Ishikawa (cell line): ENCODE measurements around the gene RANBP17.
A peak's percentile ranks its signal among the peaks of the same experiment; 100 is the strongest.

Experiments
- CEBPB ChIP-seq: IDR thresholded peaks from 2 replicates; pipeline ENCODE4 v1.6.1; 2012
- CREB1 ChIP-seq: IDR thresholded peaks from 2 replicates; pipeline ENCODE4 v1.6.1; 2012; ENCODE audit warnings: low read depth
- EGR1 ChIP-seq: IDR thresholded peaks from 2 replicates; pipeline ENCODE4 v1.6.1; 2012
- EP300 ChIP-seq: IDR thresholded peaks from 2 replicates; pipeline ENCODE4 v1.6.1; 2012; ENCODE audit warnings: borderline replicate concordance
- FOXM1 ChIP-seq: IDR thresholded peaks from 2 replicates; pipeline ENCODE4 v1.6.1; 2012; ENCODE audit warnings: low read depth, borderline replicate concordance
- NFIC ChIP-seq: IDR thresholded peaks from 2 replicates; pipeline ENCODE4 v1.6.1; 2012
- RAD21 ChIP-seq: IDR thresholded peaks from 2 replicates; pipeline ENCODE4 v1.6.1; 2012; ENCODE audit warnings: low read depth
- TAF1 ChIP-seq: IDR thresholded peaks from 2 replicates; pipeline ENCODE4 v1.6.1; 2012; ENCODE audit warnings: low read depth, mild to moderate bottlenecking
- TCF12 ChIP-seq: IDR thresholded peaks from 2 replicates; pipeline ENCODE4 v1.6.1; 2012; ENCODE audit warnings: low read depth
- TEAD4 ChIP-seq: IDR thresholded peaks from 2 replicates; pipeline ENCODE4 v1.6.1; 2012
- YY1 ChIP-seq: IDR thresholded peaks from 2 replicates; pipeline ENCODE4 v1.6.1; 2012; ENCODE audit warnings: low read depth
- ZBTB7A ChIP-seq: IDR thresholded peaks from 2 replicates; pipeline ENCODE4 v1.6.1; 2012; ENCODE audit warnings: low read depth
- TF ChIP-seq, protein P1 (sequence below): IDR thresholded peaks from 2 replicates; pipeline ENCODE4 v1.6.1; 2012
- TF ChIP-seq, protein P2 (sequence below): IDR thresholded peaks from 2 replicates; pipeline ENCODE4 v1.6.1; 2012; ENCODE audit warnings: low read depth, mild to moderate bottlenecking
- TF ChIP-seq, protein P3 (sequence below): IDR thresholded peaks from 2 replicates; pipeline ENCODE4 v1.6.1; 2012

RANBP17 gene

DNA sequence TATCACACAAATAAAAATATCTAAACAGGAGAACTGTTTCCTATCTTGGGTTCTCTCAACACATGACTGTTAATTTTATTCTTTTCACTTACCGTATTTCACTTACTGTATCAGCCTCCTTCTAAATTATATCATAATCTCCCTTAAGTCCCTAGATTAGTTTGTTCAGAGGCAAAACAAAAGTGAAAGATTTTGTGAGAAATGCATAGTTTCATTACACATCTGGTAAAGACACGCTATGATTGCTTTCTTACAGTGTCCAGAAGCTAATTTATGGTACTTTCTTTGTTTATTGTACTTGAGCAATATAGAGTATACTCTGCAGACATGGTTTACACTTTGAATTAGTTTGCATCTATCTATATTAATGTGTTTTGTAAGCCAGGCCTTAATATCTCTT, 287.5 kb downstream of the RANBP17 start:
- TF ChIP-seq, protein P1, sequence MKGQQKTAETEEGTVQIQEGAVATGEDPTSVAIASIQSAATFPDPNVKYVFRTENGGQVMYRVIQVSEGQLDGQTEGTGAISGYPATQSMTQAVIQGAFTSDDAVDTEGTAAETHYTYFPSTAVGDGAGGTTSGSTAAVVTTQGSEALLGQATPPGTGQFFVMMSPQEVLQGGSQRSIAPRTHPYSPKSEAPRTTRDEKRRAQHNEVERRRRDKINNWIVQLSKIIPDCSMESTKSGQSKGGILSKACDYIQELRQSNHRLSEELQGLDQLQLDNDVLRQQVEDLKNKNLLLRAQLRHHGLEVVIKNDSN = no peak
- TF ChIP-seq RAD21 = no peak
- no peak for TF ChIP-seq TCF12
- no peak for TF ChIP-seq CEBPB
- no peak for TF ChIP-seq YY1
- no peak for TF ChIP-seq TEAD4

DNA sequence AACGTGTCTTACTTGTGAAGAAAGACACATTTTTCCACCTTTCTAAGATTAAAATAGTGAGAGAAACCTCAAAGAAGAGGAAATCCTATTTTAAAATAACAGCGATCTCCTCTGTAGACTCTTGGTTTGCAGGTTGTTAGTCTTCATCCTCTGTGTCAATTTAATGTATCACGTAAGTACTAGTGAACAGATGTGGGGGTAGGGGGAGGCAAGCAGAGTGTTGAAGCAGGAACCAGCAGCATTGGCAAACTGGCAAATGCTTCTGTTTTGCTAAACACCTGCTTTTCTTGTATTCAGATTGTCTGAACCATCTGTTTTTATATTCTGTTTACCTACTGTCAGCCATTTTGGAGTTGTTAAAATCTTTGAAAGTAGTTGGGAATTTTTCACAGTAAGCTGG, 288.0 kb downstream of the RANBP17 start:
- no peak for TF ChIP-seq TCF12
- TF ChIP-seq, protein P1 = no peak
- TF ChIP-seq, protein P2, sequence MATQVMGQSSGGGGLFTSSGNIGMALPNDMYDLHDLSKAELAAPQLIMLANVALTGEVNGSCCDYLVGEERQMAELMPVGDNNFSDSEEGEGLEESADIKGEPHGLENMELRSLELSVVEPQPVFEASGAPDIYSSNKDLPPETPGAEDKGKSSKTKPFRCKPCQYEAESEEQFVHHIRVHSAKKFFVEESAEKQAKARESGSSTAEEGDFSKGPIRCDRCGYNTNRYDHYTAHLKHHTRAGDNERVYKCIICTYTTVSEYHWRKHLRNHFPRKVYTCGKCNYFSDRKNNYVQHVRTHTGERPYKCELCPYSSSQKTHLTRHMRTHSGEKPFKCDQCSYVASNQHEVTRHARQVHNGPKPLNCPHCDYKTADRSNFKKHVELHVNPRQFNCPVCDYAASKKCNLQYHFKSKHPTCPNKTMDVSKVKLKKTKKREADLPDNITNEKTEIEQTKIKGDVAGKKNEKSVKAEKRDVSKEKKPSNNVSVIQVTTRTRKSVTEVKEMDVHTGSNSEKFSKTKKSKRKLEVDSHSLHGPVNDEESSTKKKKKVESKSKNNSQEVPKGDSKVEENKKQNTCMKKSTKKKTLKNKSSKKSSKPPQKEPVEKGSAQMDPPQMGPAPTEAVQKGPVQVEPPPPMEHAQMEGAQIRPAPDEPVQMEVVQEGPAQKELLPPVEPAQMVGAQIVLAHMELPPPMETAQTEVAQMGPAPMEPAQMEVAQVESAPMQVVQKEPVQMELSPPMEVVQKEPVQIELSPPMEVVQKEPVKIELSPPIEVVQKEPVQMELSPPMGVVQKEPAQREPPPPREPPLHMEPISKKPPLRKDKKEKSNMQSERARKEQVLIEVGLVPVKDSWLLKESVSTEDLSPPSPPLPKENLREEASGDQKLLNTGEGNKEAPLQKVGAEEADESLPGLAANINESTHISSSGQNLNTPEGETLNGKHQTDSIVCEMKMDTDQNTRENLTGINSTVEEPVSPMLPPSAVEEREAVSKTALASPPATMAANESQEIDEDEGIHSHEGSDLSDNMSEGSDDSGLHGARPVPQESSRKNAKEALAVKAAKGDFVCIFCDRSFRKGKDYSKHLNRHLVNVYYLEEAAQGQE = no peak
- TF ChIP-seq TEAD4 = no peak
- TF ChIP-seq EGR1 = no peak
- TF ChIP-seq FOXM1 = no peak

DNA sequence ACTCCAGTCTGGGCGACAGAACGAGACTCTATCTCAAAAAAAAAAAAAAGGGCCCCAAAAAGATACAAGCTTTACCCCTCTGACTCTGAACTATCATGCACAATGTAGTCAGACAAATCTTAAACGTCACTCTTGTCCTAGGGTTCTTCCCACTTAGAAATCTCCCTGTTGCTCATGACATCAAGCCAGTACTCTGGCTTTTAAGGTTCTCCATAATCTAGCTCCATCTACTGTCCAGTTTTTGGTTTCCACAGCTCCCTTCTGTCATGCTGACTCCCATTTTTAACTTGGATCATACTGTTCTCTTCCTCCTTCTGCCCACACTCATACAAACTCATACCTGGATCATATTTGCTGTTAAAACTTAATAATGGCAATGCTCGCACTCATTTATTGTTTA, 290.6 kb downstream of the RANBP17 start:
- no peak for TF ChIP-seq EGR1
- TF ChIP-seq RAD21 = peak; percentile 47; the same call in 1 of the 2 replicates

DNA sequence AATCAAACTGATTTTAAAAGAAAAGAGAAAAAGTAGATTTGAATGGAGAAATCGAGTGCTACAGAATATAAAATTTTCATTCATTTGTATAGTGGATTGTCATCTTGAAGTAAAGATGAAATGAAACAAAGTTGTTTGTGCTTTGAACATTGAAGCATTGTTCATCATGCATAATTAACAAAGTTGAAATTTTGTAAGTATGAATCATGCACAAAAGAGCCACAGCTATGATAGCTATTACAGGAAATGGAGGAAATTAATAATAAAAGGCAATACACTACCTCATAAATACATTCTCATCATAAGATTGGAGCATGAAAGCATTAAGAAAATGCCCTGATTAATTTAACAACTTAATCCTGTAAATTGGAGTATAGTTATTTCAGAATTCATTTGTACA, 293.8 kb downstream of the RANBP17 start:
- TF ChIP-seq ZBTB7A (no peak), TEAD4 (0 out of 2 replicates have a peak, but pooled peaks have one; percentile 8), NFIC (no peak), EGR1 (no peak), YY1 (no peak)

DNA sequence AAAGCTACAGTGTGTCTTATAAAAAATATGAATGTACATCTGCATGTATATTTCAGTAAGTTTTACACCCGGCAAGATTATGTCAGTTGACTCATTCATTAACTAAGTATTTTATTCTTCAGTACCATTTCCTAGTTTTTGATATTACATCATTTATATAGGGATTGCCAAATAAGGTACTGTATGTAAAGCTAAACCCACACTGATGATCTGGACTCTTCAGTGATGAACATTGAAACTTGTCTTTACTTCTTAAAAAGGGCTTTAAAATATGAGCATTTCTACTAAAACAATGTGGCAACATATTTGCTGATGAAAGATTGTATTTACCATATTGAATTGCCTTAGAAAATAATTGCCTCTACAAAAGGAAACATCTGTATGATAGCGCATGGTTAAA, 295.5 kb downstream of the RANBP17 start:
- TF ChIP-seq EGR1 (no peak), YY1 (no peak), CREB1 (no peak), CEBPB (no peak)

DNA sequence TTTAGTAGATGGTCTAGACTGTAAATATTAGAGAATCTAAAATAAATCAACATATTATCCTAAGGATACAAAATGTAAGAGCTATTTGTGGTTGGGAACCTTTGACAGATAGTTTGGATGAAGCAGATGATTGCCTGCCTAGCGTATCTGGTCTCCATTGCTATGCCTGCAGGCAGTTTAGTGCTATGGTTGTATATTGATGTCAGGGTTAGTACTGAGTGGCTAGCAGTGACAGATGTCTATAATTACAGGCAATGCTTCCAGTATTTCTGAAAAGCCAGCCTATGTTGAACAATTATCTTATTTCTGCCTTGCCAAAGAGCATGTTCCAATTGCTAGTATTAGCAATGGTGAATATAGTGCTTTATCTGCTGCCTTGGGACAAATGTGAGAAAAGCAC, 296.0 kb downstream of the RANBP17 start:
- TF ChIP-seq, protein P1 = no peak
- TF ChIP-seq ZBTB7A = no peak
- TF ChIP-seq TAF1 = no peak
- no peak for TF ChIP-seq NFIC
- TF ChIP-seq TCF12 = no peak
- TF ChIP-seq CREB1 = no peak
- TF ChIP-seq EGR1 = no peak
- TF ChIP-seq EP300 = no peak

DNA sequence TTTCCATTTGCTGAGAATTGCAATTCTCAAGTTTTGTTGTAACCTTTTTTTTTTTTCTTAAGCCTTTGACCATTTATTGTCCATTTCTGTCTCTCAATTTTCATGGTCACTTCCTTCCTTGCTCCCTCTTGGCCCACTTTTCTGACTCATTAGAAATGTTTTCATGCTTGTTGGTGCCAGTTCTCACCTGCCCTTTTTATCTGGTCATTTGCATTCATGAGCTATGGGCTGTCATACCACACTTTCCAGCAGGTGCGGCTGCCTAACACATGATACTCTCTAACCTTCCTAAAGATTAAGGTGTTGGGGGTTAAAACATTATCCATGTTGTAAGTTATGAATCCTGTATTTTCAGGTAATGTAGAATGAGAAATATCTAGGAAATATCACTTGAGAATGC, 296.8 kb downstream of the RANBP17 start:
- TF ChIP-seq NFIC (no peak), CREB1 (no peak), YY1 (no peak), TAF1 (no peak), EP300 (no peak), TCF12 (no peak)

DNA sequence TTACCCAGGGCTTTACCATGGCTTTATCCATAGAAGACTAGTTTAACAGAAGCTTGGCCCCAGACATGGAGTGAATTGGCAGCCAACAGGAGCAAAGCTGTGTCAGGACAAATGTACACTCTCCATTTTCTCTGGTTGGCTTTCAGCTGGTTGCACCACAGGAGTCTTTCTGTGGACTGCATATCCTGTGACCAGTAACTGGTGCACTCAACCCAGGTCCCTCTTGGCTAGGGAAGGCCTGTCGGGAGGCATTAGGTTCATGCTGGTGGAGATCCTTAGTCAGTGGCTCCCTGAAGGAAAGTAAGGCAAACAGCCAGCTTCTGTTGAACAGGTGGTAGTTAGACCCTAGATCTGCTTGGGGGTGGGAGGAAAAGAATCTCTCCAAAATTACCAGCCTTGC, 300.3 kb downstream of the RANBP17 start:
- TF ChIP-seq TCF12 (no peak), YY1 (0 out of 2 replicates have a peak, but pooled peaks have one; percentile 43)

DNA sequence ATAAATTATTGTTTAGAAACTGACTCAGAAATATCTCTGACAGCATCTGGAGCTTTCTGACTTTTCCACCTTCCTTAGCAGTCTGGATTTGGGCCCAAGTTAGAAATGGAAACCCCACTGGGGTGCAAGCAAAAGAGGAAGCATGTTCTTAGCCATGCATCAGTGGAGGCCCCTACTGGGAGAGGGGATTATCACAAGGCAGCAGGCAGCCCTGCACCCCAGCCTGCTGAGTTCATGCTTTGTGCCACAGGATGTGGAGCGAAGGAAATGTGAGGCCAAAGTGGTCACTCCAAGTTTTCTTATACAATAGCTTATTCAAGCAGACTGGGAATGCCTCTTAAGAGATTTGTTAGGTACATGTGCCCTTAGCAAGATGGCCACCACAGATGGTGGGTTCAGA, 300.8 kb downstream of the RANBP17 start:
- TF ChIP-seq FOXM1 (peak; percentile 90), NFIC (peak; percentile 83), RAD21 (peak; percentile 54), EGR1 (no peak), TCF12 (peak; percentile 97), YY1 (peak; percentile 60; the same call in 1 of the 2 replicates), EP300 (peak; percentile 95), CEBPB (0 out of 2 replicates have a peak, but pooled peaks have one; percentile 31), TEAD4 (peak; percentile 86), TAF1 (no peak)
- TF ChIP-seq, protein P1 = no peak; the same call in 1 of the 2 replicates
- TF ChIP-seq, protein P3, sequence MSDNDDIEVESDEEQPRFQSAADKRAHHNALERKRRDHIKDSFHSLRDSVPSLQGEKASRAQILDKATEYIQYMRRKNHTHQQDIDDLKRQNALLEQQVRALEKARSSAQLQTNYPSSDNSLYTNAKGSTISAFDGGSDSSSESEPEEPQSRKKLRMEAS = peak; percentile 78
